Bronchial epithelial cell (primary cell): ENCODE data around the gene EHD1. TPM values are rescaled to one million over a fixed set of nuclear protein-coding genes. Genes with fewer than 3 reads are reported as not detected.

Source experiments
- DNase-seq: peaks from one replicate; pipeline ENCODE4 v3.0.0-alpha.2; 2010; ENCODE audit warnings: low read depth
- FAIRE-seq: peaks from 2 replicates; lab custom pipeline; 2011; peaks lifted over from hg19 to GRCh38; lab: Jason Lieb, UNC
- H3K27me3 ChIP-seq: 2 replicates; pipeline ENCODE4 v1.5.1; 2011; ENCODE audit warnings: low read length; ENCODE audit not compliant: control insufficient read depth, insufficient read depth
- H3K36me3 ChIP-seq: 2 replicates; pipeline ENCODE4 v1.5.1; 2011; ENCODE audit warnings: low read length; ENCODE audit not compliant: control insufficient read depth, insufficient read depth
- H3K4me3 ChIP-seq: 2 replicates; pipeline ENCODE4 v1.5.1; 2011; ENCODE audit warnings: mild to moderate bottlenecking, low read depth, low read length, control low read depth
- CTCF ChIP-seq: IDR thresholded peaks from 2 replicates; pipeline ENCODE4 v1.5.1; 2011; ENCODE audit warnings: mild to moderate bottlenecking, moderate library complexity, low read length, control low read depth, inconsistent platforms; ENCODE audit not compliant: insufficient read depth, severe bottlenecking
- total RNA-seq: library from RNA; depleted of rRNA; stranded (reverse); fragments of >200 nt; gene quantifications from 2 replicates; pipeline ENCODE4 v1.2.1, GENCODE V29; 2014

Gene EHD1
- total RNA-seq, 1 donor from 2014 or later = 32.9 TPM

- FAIRE-seq = no peak
- TF ChIP-seq CTCF = no peak
- no peak overlapping the region for H3K4me3 ChIP-seq
These were observed 3.8 kb upstream of the EHD1 start for GRCh38 chr11:64882243-64882642.

GRCh38 chr11:64881476-64881875 is 3.1 kb upstream of the EHD1 start:
- Histone ChIP-seq H3K4me3 (no peak overlapping the region), H3K27me3 (no peaks in the 10 kb centered on the region), H3K36me3 (no peaks in the 10 kb centered on the region)
- no peak for TF ChIP-seq CTCF
- FAIRE-seq (peak; percentile 43), DNase-seq (peak; percentile 87)

More at GRCh38 chr11:64882243-64882642, 3.8 kb upstream of the EHD1 start:
- DNase-seq = no peak
- no peaks in the 10 kb centered on the region for H3K27me3 ChIP-seq
- no peaks in the 10 kb centered on the region for H3K36me3 ChIP-seq

GRCh38 chr11:64880240-64881001 is 2.0 kb upstream of the EHD1 start:
- no peaks in the 10 kb centered on the region for H3K36me3 ChIP-seq
- no peaks in the 10 kb centered on the region for H3K27me3 ChIP-seq
- H3K4me3 ChIP-seq = no peak overlapping the region
- no peak for TF ChIP-seq CTCF
- no peak for FAIRE-seq
- no peak for DNase-seq

GRCh38 chr11:64879244-64879900 is 951 bp upstream of the EHD1 start:
- Histone ChIP-seq H3K36me3 (peaks cover 2% of the 10 kb centered on the region), H3K27me3 (no peaks in the 10 kb centered on the region), H3K4me3 (peak overlapping the region; percentile 69)
- TF ChIP-seq CTCF = no peak
- no peak for FAIRE-seq
- no peak for DNase-seq

- TF ChIP-seq CTCF = no peak
- no peak for DNase-seq
- H3K4me3 ChIP-seq = peak overlapping the region; percentile 69
- H3K27me3 ChIP-seq = no peaks in the 10 kb centered on the region
- no peak for FAIRE-seq
- H3K36me3 ChIP-seq = peaks cover 6% of the 10 kb centered on the region
These were observed 263 bp downstream of the EHD1 start for GRCh38 chr11:64878223-64878493.
